ENCODE results near the gene RBM47.

- TF ChIP-seq GATA3 (IDR thresholded peaks at IDR 0.05; ENCODE audit: low read depth, low read length) (no peak), GATA2 (IDR thresholded peaks at IDR 0.05; ENCODE audit: low read depth, low read length) (no peak)
Observed at GRCh38 chr4:40576651-40577480, 52.8 kb downstream of the RBM47 start.

Data from SH-SY5Y (cell line).